HG03060 (cell line): Measurements from ENCODE around the gene CYP2S1.
"Not testable (repeated sequence)": the region's sequence is repeated elsewhere in the genome, so short reads cannot be mapped to it uniquely, and the experiment has no call there.

Experiments used
- ATAC-seq: cut with Tn5 transposase; IDR thresholded peaks from one replicate; pipeline ENCODE4 v1.9.1; 2021; ENCODE audit warnings: low read depth, moderate number of reproducible peaks; ENCODE audit not compliant: unreplicated experiment

CYP2S1 gene, protein sequence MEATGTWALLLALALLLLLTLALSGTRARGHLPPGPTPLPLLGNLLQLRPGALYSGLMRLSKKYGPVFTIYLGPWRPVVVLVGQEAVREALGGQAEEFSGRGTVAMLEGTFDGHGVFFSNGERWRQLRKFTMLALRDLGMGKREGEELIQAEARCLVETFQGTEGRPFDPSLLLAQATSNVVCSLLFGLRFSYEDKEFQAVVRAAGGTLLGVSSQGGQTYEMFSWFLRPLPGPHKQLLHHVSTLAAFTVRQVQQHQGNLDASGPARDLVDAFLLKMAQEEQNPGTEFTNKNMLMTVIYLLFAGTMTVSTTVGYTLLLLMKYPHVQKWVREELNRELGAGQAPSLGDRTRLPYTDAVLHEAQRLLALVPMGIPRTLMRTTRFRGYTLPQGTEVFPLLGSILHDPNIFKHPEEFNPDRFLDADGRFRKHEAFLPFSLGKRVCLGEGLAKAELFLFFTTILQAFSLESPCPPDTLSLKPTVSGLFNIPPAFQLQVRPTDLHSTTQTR

DNA sequence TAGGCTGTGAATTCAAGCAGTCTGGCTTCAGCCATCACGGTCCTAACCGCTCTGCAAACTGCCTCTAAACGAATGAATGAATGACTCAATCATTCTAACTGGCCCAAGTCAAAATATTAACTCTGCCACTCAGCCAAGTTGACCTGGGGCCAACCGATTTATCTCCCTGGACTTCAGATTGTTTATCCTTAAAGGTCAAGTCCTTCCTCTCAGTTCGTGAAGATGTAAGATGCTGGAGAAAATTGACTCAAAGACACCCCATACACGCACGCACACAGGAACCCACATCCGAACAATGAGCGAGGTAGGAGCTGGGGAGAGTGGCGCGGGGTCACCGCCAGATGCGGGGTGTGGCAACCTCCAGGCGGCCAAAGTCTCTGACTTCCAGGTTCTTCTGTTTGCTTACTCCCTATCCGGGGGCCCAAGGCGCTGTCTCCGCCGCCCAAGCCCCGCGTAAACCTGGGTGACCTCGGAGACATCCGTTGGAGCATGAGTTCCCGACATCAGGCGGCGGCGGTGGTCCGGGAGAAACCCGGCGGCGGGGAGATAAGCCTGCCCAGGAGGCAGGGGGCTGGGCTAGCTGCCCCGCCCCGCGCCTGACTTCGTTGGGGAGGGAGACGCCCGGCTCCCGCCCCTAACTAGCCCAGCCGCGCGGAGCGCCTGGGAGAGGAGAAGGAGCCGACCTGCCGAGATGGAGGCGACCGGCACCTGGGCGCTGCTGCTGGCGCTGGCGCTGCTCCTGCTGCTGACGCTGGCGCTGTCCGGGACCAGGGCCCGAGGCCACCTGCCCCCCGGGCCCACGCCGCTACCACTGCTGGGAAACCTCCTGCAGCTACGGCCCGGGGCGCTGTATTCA lies at the start of gene CYP2S1:
CYP2S1 (plus strand) TSS at position 646 of the 856 bp plus-strand sequence; CDS start at position 692, 46 bp downstream.
- no peak for ATAC-seq

DNA sequence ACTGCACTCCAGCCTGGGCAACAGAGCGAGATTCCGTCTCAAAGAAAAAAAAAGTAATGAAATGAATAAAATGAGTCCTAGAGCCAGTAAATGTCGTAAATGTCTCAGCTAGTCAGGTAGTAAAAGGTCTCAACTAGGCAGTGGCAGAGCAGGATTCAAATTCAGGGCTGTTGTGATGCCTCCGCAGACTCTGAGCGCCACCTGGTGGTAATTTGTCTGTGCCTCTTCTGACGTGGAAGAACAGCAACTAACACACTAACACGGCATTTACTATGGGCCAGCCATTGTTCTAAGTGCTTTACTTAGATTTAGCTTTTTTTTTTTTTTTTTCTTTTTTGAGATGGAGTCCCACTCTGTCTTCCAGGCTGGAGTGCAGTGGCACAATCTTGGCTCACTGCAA lies 48.6 kb upstream of the CYP2S1 start:
- ATAC-seq, result no peak

DNA sequence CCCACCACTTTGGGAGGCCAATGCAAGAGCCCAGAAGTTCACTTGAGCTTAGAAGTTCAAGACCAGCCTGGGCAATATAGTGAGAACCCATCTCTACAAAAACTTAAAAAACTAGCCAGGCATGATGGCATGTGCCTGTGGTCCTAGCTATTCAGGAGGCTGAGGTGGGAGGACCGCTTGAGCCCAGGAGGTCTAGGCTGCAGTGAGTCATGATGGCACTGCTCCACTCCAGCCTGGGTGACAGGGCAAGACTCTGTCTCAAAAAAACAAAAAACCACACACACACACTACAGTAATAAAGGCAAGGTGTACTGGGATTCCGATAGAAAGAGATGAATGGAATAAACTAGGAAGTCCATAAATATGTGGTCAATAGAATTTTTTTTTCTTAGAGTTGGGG lies 43.2 kb upstream of the CYP2S1 start:
- no peak for ATAC-seq

DNA sequence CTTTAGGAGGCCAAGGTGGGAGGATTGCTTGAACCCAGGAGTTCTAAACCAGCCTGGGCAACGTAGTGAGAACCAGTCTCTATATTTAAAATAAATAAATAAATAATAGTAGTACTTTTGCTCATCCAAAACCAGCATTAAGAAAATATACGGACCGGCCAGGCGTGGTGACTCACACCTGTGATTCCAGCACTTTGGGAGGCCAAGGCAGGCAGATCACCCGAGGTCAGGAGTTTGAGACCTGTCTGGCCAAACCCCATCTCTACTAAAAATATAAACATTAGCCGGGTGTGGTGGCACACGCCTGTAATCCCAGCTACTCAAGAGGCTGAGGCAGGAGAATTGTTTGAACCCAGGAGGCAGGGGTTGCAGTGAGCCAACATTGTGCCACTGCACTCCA lies 42.0 kb upstream of the CYP2S1 start:
- ATAC-seq, result not testable (repeated sequence)

DNA sequence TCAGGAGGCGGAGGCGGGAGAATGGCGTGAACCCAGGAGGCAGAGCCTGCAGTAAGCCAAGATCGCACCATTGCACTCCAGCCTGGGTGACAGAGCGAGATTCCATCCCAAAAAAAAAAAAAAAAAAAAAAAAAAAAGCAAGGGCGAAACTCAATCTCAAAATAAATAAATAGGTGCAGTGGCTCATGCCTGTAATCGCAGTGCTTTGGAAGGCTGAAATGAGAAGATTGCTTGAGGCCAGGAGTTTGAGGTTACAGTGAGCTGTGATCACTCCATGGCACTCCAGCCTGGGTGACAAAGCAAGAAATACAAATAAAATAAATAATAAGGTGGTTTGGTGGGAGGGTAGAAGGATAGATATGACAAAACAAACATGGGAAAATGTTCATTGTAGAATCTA lies 39.0 kb upstream of the CYP2S1 start:
- ATAC-seq, result no peak

DNA sequence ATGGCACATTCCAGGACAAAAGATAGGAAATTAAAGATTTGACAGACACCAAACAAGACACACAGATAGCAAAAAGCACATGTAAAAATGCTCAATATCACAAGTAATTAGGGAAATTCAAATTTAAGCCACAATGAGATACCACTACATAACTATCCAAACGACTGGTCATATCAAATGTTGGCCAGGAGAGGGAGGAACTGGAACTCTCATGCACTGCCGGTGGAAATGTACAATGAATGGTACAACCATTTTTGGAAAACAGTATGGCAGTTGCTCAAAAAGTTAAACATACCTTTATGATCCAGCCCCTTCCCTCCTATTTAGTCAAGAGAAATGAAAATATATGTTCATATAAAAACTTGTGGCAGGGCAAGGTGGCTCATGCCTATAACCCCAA lies 36.8 kb upstream of the CYP2S1 start:
- ATAC-seq, result no peak

DNA sequence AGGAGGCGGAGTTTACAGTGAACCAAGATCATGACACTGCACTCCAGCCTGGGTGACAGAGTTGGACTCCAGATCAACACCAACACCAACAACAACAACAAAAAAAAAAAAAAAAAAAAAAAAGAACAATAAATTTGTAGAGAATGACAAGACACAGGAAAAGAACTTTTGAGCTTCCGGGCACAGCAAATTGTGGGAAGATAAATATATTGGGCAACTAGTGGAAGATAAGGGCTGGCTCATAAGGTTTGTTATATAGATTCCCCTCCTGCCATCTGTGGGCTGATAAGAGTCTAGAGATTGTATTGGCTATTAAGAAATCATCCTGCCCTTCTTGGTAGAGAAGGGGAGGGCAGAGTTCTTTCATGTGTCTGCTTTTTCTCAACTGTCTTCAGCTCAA lies 33.1 kb upstream of the CYP2S1 start:
- no peak for ATAC-seq

DNA sequence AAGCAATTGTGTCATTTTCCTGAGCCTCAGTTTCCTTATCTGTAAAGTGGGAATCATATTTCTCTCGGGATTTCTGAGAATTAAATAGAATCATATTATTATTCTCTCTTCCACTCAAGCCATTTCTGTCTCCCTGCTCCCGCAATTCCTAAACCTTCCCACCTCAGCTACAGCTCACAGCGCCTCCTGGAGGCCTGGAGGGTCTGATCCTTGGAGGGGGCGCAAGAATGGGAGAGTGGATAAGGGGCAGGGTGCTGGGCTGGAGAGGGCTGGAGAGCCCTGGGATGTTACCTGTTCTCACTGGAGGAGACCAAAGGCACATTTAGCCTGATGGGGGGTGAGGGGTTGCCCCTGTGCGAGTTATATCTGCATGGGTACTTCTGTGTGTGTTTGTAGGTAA lies 31.1 kb upstream of the CYP2S1 start:
- no peak for ATAC-seq

DNA sequence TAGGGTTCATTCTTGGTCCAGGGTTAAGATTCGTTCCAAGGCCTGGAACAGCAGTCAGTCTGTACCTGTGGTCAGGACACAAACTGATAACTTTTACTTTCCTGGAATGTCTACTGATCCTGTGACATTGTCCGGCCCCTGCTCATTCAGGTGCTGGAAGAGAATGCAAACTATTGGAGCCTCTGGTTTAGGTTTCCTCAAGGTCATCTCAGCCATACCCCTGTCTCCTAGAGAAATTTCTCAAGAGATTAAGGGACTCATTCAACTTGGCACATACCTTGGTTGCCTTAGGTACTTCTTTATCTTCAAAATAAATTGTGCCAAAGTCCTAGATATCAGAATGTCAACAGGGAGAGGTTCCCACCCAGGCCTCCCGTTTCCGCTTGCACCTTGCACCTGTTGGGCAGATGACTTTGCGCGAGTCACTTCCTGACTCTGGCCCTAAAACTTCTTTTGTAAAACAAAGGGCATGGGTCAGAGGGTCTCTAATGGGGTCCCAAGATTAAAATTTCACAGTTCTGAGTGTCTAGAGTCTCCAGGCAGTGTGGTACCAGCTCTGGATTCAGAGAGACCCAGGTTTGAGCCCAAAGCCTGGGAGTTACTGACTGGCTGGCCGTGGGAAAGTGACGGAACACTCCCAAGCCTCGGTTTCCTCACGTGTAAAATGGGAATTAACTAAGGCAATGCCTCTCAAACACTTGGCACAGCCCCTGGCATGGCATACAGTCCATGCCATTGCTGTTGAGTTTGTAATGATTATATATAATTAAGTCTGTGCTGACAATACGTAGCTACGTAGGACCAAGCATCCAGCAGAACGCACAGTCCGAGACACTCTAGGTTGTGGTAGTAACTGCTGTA lies 25.8 kb upstream of the CYP2S1 start:
- no peak for ATAC-seq

DNA sequence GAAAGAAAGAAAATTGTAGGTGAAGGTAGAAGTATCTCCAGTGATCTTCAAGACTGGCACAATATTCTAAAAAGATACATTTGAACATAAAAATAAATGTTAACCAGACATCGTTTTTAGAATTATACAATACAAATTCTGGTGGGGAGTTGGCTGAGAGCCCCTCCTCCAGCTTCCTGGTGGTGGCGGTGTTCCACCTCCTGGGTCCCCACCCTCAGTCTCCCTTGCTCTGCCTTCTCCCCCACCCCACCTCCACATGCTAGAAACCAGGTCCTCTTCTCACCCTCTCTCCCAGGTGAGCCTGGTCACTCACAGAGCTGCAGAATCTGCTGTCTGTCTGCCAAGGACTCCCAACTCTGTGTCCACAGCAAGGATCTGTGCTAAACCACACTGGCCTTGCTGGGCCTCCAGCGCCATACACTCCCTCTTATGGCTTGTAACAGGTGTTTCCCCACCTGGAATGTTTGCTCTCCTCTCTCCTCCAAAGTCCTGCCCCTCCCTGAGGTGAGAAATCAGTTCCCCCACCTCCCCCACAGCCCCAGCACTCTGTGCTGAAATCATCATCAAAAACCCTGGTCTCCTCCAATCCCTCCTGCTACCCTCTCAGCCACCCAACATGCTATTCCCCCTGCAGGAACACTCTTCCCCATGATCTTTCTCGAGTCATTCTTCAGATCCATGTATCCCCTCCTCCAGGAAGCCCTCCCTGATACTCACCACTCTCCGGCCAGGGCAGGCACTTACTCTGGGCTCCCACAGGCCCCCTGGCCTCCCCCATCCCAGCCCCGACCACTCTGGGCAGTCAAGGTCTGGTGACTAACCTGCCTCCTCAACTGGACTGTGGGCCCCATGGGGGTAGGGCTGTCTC lies 20.5 kb upstream of the CYP2S1 start:
- ATAC-seq, result no peak

DNA sequence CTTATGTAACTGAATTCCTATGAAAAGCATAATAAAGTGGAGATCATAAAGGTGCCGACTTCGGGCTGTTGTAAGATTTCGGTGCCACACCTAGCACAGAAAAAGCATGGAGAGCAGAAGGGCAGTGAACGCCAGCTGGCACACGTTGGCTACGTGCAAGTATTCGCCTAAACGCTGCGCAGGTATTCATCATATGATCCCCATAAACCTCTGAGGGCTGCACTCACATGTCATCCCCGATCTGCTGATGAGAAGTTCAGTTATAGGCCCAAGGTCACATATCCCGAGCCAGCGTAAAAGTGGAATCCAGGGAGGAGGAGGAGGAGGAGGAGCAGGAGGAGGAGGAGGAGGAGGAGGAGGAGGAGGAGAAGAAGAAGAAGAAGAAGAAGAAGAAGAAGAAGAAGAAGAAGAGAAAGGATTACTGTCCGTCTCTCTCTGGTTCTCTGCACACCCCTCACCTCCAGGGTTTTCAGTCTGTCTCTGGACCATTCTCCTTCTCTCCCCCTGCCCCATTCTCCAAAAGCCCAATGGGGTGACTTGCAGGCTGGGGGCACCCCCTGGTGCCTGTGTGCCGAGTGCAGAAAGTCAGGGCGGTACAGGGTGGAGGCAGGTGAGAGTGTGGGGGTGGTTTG lies 18.6 kb upstream of the CYP2S1 start:
- ATAC-seq, result no peak

DNA sequence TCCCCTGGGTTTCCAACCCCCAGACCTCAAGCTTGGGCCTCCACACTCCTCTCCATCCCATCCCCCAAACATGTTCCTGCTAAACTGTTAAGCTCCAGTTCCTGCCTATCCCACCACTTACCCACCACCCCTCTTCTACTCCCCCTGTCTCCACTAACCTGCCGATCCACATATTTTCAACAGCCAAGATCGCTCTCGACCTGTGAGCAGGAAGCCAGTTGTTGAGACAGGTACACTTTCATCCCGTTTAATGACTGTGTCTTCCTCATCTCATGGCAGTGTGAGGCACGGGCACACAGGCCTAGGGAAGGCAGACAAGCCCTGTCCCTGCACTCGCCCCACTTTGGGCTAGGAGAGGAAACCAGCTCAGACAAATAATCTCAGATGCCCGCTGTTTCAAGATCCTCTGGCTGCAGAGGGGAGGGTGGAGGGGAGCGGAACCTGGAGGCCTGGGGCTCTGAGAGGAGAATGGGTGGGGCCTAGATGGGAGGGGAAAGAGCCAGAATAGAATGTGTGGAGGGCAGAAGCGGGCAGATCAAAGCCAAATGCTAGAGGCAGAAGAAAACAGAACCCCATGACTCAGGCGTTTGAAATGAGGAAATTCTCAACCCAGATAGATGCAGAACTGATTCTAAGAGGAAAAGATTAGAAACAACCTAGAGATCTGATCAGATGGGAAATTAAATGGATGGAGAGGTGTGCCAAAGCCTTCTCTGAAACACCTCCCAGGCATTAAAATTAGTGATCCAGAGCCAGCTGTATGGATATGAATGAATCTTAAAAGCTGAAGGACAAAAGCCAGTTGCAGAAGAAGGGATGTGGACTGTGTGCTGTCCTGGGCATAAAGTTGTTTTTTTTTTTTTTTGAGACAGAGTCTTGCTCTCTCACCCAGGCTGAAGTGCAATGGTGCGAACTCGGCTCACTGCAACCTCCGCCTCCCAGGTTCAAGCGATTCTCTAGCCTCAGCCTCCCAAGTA lies 16.9 kb upstream of the CYP2S1 start:
- no peak for ATAC-seq

DNA sequence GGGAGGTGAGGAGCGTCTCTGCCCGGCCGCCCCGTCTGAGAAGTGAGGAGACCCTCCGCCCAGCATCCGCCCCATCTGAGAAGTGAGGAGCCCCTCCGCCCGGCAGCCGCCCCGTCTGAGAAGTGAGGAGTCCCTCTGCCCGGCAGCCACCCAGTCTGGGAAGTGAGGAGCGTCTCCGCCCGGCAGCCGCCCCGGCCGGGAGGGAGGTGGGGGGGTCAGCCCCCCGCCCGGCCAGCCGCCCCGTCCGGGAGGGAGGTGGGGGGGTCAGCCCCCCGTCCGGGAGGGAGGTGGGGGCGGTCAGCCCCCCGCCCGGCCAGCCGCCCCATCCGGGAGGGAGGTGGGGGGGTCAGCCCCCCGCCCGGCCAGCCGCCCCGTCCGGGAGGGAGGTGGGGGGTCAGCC lies 12.8 kb upstream of the CYP2S1 start:
- ATAC-seq, result not testable (repeated sequence)

DNA sequence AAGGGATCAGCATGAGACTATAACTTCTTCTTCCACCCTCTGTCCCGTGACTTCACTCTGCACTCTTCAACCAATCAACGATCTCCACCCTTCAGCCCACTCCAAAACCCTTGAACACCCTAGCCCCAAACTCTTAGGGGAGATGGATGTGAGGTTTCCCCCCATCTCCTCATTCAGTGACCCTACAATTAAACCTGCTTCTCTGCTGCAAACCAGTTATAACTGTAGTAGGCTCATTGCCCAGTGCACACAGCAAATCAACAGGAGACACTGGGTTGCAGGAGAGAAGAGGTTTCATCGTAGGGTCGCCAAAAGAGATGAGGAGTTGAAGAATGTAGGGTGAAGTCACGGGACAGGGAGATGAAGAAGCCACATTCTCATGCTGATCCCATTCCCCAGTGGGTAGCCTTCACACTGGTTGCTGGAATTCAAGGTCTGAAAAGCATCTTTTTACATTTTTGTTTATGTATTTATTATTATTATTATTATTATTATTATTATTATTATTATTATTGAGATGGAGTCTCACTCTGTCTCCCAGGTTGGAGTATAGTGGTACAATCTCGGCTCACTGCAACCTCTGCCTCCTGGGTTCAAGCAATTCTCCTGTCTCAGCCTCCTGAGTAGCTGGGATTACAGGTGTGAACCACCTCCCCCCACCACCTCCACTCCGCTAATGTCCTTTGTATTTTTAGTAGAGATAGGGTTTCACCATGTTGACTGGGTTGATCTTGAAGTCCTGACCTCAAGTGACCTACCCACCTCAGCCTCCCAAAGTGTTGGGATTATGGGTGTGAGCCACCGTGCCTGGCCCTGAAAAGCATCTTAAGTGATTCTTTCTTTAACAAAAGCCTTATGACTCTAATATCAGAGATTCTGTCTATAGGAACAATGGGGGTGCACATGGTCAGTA lies 5.8 kb upstream of the CYP2S1 start:
- ATAC-seq, result no peak

DNA sequence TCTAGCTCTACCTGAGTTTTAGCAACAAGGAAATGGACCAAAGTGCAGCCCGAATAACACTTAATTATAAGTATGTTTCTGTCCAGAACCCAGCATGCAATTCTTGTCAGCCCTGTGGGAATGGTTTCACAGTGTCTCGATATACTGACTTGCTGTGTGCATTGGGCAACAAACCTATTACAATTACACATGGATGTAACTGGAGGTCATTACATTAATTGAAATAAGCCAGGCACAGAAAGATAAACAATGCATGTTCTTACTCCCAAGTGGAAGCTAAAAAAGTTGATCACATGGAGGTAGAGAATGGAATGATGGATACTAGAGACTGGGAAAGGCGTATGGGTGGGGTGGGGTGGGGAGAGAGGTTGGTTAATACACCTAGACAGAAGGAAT lies 5.1 kb upstream of the CYP2S1 start:
- ATAC-seq, result no peak

DNA sequence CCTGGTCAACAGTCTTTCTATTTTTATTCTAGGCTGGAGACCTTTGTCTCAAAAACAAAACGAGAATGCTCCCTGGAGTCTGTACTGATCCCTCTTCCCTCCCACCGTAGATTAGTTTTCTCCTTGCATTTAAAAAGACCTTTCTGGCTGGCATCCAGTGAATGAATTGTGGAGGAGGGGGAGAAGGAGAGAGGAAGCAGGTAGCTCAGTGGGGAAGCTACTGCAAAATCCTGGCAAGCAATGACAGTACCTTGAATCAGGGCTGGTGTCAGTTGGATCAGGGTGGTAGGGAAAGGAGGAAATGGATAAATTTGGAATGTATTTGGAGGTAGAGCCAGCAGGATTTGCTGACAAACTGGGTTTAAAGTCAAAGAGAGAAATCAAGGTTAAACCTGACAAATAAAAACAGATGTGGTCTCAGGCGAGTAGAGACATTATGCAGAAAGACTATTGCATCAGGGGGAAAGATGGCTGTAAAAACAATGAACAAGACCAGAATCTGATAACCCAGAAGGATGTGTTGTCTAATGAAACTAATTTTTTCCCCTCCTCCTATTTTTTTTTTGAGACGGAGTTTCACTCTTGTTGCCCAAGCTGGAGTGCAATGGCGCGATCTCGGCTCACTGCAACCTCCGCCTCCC lies 3.5 kb upstream of the CYP2S1 start:
- no peak for ATAC-seq
